Measurements from ENCODE around the gene STRAP. TPM values are rescaled to one million over a fixed set of nuclear protein-coding genes. Genes with fewer than 3 reads are reported as not detected.

The STRAP gene
- total and polyA plus RNA-seq, 2 of the 13 experiments (the other 11 are each of a cell fraction or from before 2014, with no cell fraction given): 66.9 to 118 TPM

DNA sequence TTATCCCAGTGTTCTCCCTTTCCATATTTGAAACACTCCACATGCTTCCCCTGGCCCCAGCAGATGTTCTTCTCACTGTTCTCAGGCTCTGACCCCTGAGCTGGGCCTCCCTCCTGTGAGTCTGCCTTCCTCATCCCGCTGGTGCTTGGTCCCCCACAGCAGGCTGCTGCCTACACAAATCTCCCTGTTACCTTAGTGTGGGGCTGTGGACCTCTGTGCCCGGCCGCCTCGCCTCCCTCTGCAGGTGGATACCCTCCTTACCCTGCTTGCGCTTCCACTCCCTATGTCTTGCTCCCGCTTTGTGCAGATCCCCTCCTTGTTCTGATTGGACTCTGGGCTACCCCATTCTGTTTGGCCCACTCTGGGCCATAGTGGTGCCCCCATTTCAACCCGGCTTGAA lies 35.9 kb downstream of the STRAP start:
- FAIRE-seq (no peak), ATAC-seq (no peak), DNase-seq (ENCODE audit: low spot score) (no peak)
- Histone ChIP-seq H3K27me3 (ENCODE audit: control insufficient read depth in 1 of 2, insufficient read depth in 2 of 2, low read length in 2 of 2) (no peaks in the 10 kb centered on the region), H4K20me1 (ENCODE audit: insufficient read depth, low read length) (no peaks in the 10 kb centered on the region), H3K9ac (ENCODE audit: insufficient read depth, low read depth, low read length) (no peak overlapping the region), H3K4me1 (ENCODE audit: insufficient read depth, low read length) (no peaks in the 10 kb centered on the region), H3K4me3 (replicated peaks in 1 of 3; ENCODE audit: insufficient read depth in 1 of 3, low read depth in 2 of 3, low read length in 3 of 3) (no peak overlapping the region), H3K9me3 (ENCODE audit: low read length) (no peaks in the 10 kb centered on the region), H3K79me2 (ENCODE audit: insufficient read depth, low read length) (peaks cover 12% of the 10 kb centered on the region), H2AFZ (ENCODE audit: low read length) (no peak overlapping the region), H3K36me3 (replicated peaks in 1 of 2; ENCODE audit: control insufficient read depth in 1 of 2, insufficient read depth in 2 of 2, low read length in 2 of 2) (peaks cover 0 to 4% of the 10 kb centered on the region in 2 experiments; a peak in 3 of 5 replicates), H3K27ac (ENCODE audit: extremely low read length, insufficient read depth, low read length) (no peak overlapping the region), H3K4me2 (ENCODE audit: low read depth, low read length) (no peak overlapping the region)
- ChIA-PET POLR2A (no interaction called here), CTCF (ENCODE audit: low intra/inter-chr PET ratio, low total read pairs) (no interaction called here)
- in situ Hi-C loops (cut with HindIII; ENCODE audit: extremely low pct_ligation_motif_present, low pct_unique_long_range_greater_than_20kb): no loop called here
- intact Hi-C loops (cut with micrococcal nuclease; ENCODE audit: unreplicated experiment): no loop called here
- 97% methylated on average over 7 of the region's 7 CpGs for WGBS (ENCODE audit: low lambda C conversion rate)
- no TSS peak for BruUV-seq (replicated peaks)
- no peak for TF ChIP-seq NFKBIZ (CRISPR knock-in tag; IDR thresholded peaks at IDR 0.05)
- TF ChIP-seq ELF4 (CRISPR knock-in tag; IDR thresholded peaks at IDR 0.05; ENCODE audit: borderline replicate concordance): no peak
- no peak for TF ChIP-seq ZKSCAN5 (CRISPR knock-in tag; IDR thresholded peaks at IDR 0.05)
- TF ChIP-seq ZNF720 (CRISPR knock-in tag; IDR thresholded peaks at IDR 0.05): no peak
- no peak for TF ChIP-seq MAFG (CRISPR knock-in tag; IDR thresholded peaks at IDR 0.05)
- TF ChIP-seq ZKSCAN1 (IDR thresholded peaks at IDR 0.05; ENCODE audit: low read length): no peak
- no peak for TF ChIP-seq ZBTB42 (CRISPR knock-in tag; IDR thresholded peaks at IDR 0.05)
- no peak for TF ChIP-seq ETV5 (CRISPR knock-in tag; IDR thresholded peaks at IDR 0.05; ENCODE audit: borderline replicate concordance)
- TF ChIP-seq RBAK (CRISPR knock-in tag; IDR thresholded peaks at IDR 0.05): no peak
- no peak for TF ChIP-seq TOE1 (CRISPR knock-in tag; IDR thresholded peaks at IDR 0.05)
- TF ChIP-seq ZNF101 (CRISPR knock-in tag; IDR thresholded peaks at IDR 0.05; ENCODE audit: borderline replicate concordance, low read depth): no peak
- TF ChIP-seq ZNF790 (CRISPR knock-in tag; IDR thresholded peaks at IDR 0.05; ENCODE audit: borderline replicate concordance): no peak
- no peak for TF ChIP-seq ZBTB20 (CRISPR knock-in tag; IDR thresholded peaks at IDR 0.05; ENCODE audit: borderline replicate concordance, low read depth)
- TF ChIP-seq, protein P1, sequence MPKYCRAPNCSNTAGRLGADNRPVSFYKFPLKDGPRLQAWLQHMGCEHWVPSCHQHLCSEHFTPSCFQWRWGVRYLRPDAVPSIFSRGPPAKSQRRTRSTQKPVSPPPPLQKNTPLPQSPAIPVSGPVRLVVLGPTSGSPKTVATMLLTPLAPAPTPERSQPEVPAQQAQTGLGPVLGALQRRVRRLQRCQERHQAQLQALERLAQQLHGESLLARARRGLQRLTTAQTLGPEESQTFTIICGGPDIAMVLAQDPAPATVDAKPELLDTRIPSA (CRISPR knock-in tag; IDR thresholded peaks at IDR 0.05; ENCODE audit: borderline replicate concordance): no peak
- TF ChIP-seq ZSCAN21 (CRISPR knock-in tag; IDR thresholded peaks at IDR 0.05; ENCODE audit: borderline replicate concordance): no peak
- TF ChIP-seq, protein P2, sequence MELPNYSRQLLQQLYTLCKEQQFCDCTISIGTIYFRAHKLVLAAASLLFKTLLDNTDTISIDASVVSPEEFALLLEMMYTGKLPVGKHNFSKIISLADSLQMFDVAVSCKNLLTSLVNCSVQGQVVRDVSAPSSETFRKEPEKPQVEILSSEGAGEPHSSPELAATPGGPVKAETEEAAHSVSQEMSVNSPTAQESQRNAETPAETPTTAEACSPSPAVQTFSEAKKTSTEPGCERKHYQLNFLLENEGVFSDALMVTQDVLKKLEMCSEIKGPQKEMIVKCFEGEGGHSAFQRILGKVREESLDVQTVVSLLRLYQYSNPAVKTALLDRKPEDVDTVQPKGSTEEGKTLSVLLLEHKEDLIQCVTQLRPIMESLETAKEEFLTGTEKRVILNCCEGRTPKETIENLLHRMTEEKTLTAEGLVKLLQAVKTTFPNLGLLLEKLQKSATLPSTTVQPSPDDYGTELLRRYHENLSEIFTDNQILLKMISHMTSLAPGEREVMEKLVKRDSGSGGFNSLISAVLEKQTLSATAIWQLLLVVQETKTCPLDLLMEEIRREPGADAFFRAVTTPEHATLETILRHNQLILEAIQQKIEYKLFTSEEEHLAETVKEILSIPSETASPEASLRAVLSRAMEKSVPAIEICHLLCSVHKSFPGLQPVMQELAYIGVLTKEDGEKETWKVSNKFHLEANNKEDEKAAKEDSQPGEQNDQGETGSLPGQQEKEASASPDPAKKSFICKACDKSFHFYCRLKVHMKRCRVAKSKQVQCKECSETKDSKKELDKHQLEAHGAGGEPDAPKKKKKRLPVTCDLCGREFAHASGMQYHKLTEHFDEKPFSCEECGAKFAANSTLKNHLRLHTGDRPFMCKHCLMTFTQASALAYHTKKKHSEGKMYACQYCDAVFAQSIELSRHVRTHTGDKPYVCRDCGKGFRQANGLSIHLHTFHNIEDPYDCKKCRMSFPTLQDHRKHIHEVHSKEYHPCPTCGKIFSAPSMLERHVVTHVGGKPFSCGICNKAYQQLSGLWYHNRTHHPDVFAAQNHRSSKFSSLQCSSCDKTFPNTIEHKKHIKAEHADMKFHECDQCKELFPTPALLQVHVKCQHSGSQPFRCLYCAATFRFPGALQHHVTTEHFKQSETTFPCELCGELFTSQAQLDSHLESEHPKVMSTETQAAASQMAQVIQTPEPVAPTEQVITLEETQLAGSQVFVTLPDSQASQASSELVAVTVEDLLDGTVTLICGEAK (IDR thresholded peaks at IDR 0.05): no peak
- TF ChIP-seq, protein P2 (CRISPR knock-in tag; IDR thresholded peaks at IDR 0.05): no peak
- no peak for TF ChIP-seq SMYD3 (CRISPR knock-in tag; IDR thresholded peaks at IDR 0.05)

Measured in HepG2 (cell line).